ENCODE measurements around the gene STAT6. TPM values are rescaled to one million over a fixed set of nuclear protein-coding genes. Genes with fewer than 3 reads are reported as not detected.

The STAT6 gene
- polyA plus RNA-seq, 2 of the 4 experiments (the other 2 are of a cell fraction) = 58.8 to 59.0 TPM

- no peaks in the 10 kb centered on the region for H3K9me3 ChIP-seq
- ATAC-seq = no peak
- H3K4me2 ChIP-seq = no peak overlapping the region
- POLR2A ChIA-PET = interaction anchor here (0.8 to 1.3 kb wide), 2 partner anchors 17 kb away, joined by 3 to 4 read pairs; partner anchors contain the start of gene NAB2
- H3K27ac ChIP-seq = no peak overlapping the region
- H3K4me3 ChIP-seq = no peak overlapping the region
- no peak for FAIRE-seq
- CTCF ChIA-PET = interaction anchor here (1.4 to 13.4 kb wide), 5 partner anchors 10 to 78 kb away, joined by 5 to 440 read pairs (median 16); partner anchors contain the start of genes NAB2 and NEMP1
- DNase-seq (ENCODE audit: low read depth in 1 of 2, low spot score in 1 of 2) = no peak
- peaks cover 30% of the 10 kb centered on the region for H3K4me1 ChIP-seq
- WGBS (ENCODE audit: missing lambda C conversion rate) = 96% methylated on average over 14 of the region's 14 CpGs
- TF ChIP-seq HOXB5 (CRISPR knock-in tag; IDR thresholded peaks at IDR 0.05) (no peak), NFE2L2 (conservative IDR thresholded peaks at IDR 0.05; ENCODE audit: low read length) (no peak), CHD2 (IDR thresholded peaks at IDR 0.05; ENCODE audit: low read length, partially characterized antibody) (no peak), HOXB13 (CRISPR knock-in tag; IDR thresholded peaks at IDR 0.05; ENCODE audit: low read depth) (no peak), HDAC2 (IDR thresholded peaks at IDR 0.05) (no peak), ZSCAN20 (CRISPR knock-in tag; IDR thresholded peaks at IDR 0.05) (no peak), KDM5A (IDR thresholded peaks at IDR 0.05) (no peak), JUNB (IDR thresholded peaks at IDR 0.05) (no peak), KDM1A (IDR thresholded peaks at IDR 0.05; ENCODE audit: low read depth) (no peak), ESRRA (IDR thresholded peaks at IDR 0.05; ENCODE audit: borderline replicate concordance, low read length) (no peak), PHF8 (IDR thresholded peaks at IDR 0.05; ENCODE audit: borderline replicate concordance, low read depth) (no peak), FOSB (CRISPR knock-in tag; IDR thresholded peaks at IDR 0.05) (no peak), RFX5 (IDR thresholded peaks at IDR 0.05) (no peak), BCL3 (IDR thresholded peaks at IDR 0.05) (no peak), HOXA7 (CRISPR knock-in tag; IDR thresholded peaks at IDR 0.05) (no peak), MYC (IDR thresholded peaks at IDR 0.05; ENCODE audit: borderline replicate concordance, low read length) (no peak)
Measured at GRCh38 chr12:57105011-57105753, 6.0 kb downstream of the STAT6 start.

GRCh38 chr12:57104292-57104910 lies 6.8 kb downstream of the STAT6 start:
- WGBS (ENCODE audit: missing lambda C conversion rate) = 94% methylated on average over 12 of the region's 12 CpGs
- CTCF ChIA-PET = interaction anchor here (1.4 to 18.3 kb wide), 5 partner anchors 4 to 79 kb away, joined by 5 to 440 read pairs (median 330); partner anchors contain the start of genes NAB2, NEMP1 and STAT6

GRCh38 chr12:57103856-57104255 lies 7.3 kb downstream of the STAT6 start:
- ChIA-PET POLR2A (interaction anchor here (0.9 to 1.3 kb wide), 2 partner anchors 15 to 16 kb away, joined by 3 to 4 read pairs; partner anchors contain the start of gene NAB2), CTCF (interaction anchor here (1.4 to 18.3 kb wide), 4 partner anchors 4 to 70 kb away, joined by 5 to 440 read pairs (median 330); partner anchors contain the start of genes NAB2, NEMP1 and STAT6)
- Histone ChIP-seq H3K4me1 (peaks cover 22% of the 10 kb centered on the region), H3K27ac (no peak overlapping the region), H3K4me2 (no peak overlapping the region), H3K9me3 (no peaks in the 10 kb centered on the region), H3K4me3 (no peak overlapping the region)
- TF ChIP-seq EP300 (IDR thresholded peaks at IDR 0.05) = no peak
- no peak for TF ChIP-seq HOXB13 (CRISPR knock-in tag; IDR thresholded peaks at IDR 0.05; ENCODE audit: low read depth)
- no peak for TF ChIP-seq POLR2AphosphoS2 (conservative IDR thresholded peaks at IDR 0.05; ENCODE audit: low read length)
- TF ChIP-seq BHLHE40 (IDR thresholded peaks at IDR 0.05; ENCODE audit: low read depth, low read length) = no peak
- no peak for TF ChIP-seq KDM5A (IDR thresholded peaks at IDR 0.05)
- no peak for DNase-seq (ENCODE audit: low read depth in 1 of 2, low spot score in 1 of 2)
- 92% methylated on average over 7 of the region's 7 CpGs for WGBS (ENCODE audit: missing lambda C conversion rate)
- no peak for FAIRE-seq
- no peak for ATAC-seq

More at GRCh38 chr12:57104292-57104910, 6.8 kb downstream of the STAT6 start:
- no peak overlapping the region for H3K4me2 ChIP-seq
- DNase-seq (ENCODE audit: low read depth in 1 of 2, low spot score in 1 of 2) (no peak), FAIRE-seq (no peak), ATAC-seq (no peak)
- H3K4me1 ChIP-seq = peaks cover 23% of the 10 kb centered on the region
- H3K4me3 ChIP-seq = no peak overlapping the region
- no peaks in the 10 kb centered on the region for H3K9me3 ChIP-seq
- TF ChIP-seq NR3C1 (IDR thresholded peaks at IDR 0.05) = no peak
- POLR2A ChIA-PET = interaction anchor here (0.9 to 1.3 kb wide), 2 partner anchors 16 to 17 kb away, joined by 3 to 4 read pairs; partner anchors contain the start of gene NAB2
- no peak overlapping the region for H3K27ac ChIP-seq

Measured in A549 (cell line).